Measurements from ENCODE around the gene TSHZ2.
A peak's percentile ranks its signal among the peaks of the same experiment; 100 is the strongest.

The TSHZ2 gene

DNA sequence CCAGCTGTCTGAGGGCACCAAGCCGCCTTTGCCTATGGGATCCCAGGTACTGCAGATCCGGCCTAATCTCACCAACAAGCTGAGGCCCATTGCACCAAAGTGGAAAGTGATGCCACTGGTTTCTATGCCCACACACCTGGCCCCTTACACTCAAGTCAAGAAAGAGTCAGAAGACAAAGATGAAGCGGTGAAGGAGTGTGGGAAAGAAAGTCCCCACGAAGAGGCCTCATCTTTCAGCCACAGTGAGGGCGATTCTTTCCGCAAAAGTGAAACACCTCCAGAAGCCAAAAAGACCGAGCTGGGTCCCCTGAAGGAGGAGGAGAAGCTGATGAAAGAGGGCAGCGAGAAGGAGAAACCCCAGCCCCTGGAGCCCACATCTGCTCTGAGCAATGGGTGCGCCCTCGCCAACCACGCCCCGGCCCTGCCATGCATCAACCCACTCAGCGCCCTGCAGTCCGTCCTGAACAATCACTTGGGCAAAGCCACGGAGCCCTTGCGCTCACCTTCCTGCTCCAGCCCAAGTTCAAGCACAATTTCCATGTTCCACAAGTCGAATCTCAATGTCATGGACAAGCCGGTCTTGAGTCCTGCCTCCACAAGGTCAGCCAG lies 283.0 kb downstream of the TSHZ2 start:
- DNase-seq, result no peak

DNA sequence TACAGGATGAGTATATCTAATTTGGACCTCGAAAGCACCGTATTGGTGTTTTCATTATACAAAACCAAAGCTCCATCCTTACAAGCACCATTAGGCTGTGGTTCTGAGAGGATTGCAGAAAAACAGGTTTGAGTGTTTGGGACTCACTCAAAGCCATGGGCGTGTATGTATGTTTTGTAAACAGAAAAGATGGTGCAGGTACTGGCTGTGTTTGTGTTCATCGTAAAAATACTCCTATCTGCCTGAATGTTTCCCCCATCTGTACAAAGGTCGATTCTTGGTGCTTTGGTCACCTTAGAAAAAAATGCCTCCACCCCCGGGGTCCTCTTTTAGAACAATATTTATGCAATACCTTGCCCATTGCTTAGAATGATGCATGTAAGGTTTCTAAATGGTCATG lies 286.6 kb downstream of the TSHZ2 start:
- DNase-seq, result no peak

DNA sequence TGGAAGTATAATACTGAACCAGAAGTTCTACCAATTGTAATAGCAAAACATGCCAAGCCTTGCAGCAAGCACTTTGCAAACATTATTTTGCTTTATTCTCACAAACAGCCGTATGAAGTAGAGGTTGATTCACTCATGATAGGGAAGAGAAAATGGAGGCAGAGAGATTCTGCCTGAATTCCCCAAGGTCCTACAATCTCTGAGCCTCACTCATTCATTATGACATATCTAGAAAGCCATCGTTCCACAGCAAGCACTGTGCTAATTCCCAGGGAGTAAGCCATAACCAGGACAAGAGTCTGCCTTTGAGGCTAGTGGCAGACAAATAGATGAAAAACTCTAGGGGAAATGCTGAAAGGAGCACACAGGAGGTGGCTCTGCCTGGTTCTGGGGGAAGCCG lies 288.0 kb downstream of the TSHZ2 start:
- DNase-seq, result no peak

DNA sequence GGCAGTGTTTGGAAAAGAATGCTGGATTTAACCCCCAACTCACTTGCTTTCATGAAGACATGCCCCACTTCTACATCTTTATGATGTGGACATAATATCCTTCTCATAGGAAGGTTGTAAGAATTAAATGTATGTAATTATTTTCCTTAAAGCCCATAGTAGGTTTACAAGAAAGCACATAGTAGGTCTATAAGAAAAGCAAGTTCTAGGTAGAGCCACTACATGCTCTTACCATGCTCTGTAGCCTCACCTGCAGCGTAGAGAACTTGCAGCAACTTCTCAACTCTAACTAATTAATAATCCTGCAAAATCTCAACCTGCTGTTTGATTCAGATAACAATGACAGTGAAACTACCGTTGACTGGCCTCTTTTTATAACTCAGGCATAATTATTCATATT lies 288.4 kb downstream of the TSHZ2 start:
- DNase-seq, result no peak

DNA sequence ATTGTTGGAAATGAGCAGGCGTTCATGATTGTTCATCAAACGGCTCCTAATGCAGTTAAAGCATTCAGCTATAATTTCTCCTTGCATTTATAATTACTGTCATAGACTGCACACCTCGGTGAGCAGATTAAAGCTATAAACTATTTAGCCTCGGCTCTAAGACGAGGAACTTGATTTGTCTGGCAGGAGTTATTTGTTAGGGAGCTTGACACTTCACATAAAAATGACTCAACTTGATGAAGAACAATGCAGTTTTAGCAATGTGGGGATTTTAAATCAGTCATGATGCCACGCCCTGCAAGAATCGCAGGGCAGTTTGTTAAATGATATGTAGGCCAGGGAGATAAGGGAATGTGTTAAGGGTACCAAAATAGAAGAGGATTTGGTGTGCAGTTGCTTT lies 290.2 kb downstream of the TSHZ2 start:
- no peak for DNase-seq

DNA sequence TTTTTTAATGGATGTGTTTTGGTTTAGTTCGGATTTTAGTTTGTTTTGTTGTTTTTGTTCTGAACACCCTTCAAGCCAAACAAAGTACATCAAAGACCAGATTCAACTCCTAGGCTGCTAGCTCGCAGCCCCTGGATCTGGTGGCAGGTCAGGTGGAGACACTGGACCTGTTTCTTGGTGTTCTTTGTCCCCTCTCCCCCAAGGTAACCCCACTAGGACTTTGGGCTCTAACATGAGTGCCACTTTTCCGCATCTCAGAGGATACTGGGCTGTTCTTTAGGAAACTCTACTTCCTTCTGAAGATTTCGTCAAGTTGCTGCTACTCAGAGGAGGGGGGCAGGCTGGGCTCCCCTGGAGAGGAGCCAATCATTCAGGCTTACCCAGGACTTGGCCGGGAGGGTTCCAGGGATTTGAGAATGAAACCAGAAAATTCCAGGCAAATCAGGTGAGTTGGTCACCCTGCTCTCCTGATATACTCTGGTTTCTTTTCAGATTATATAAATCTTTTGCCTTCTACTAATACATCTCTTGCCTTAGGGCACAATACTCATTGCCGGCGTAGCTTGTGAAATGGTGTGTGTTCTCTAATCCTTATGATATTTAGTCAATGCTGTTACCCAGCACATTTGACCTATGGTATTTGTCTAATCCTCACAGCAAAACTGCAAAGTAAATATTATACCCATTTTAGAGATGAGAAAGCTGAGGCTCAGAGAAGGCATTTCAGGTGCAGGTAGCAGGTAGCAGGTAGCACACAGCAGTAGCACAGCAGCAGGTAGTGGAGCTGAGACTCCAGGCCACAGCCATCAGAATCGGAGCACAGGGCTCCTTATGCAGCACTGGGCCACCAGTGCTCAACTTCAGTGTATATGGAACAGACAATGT lies 291.6 kb downstream of the TSHZ2 start:
- DNase-seq, result no peak

DNA sequence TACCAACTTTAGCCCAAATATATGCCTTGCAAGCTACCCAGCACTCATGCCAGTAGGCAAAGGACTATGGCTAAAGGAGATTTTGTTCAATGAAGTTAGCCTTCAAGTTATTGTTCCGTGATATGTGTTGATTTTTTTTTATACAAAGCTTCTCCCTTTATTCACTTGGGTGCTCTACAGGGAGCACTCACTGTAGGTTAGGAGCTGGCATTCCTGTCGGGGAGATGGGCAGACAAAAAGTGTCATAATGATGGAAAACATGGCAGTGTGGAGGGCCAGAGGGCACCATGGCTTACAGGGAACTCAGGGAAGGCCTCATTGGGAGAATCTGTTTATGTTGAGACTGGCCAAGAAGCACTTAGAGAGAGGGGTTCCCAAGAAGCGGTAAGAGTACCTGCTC lies 292.4 kb downstream of the TSHZ2 start:
- no peak for DNase-seq

DNA sequence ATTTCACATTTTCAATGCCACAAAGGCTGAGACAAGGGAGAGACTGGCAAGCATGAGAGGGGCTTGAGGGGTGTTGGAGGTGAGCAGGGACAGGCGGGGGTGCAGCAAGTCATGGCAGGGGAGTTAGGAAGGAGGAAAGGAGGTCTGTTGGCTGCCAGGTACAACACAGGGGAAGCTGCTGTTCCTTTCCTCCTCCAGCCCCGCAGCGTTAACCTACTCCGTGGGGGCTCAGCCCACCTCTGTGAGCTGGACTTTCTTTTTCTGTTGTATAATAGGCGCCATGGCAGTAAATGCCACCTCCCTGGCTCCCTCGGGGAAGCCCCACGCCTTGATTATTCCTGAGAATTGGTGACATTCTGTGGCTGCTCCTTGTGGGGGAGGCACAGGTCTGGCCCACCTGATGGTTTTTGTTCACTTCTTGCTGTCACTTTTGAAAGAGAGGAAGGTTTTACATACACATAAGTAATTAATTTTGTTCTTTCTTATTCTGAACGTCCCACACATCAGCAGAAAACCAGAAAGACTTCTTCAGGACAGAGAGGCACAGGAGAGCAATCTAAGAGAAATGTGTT lies 293.2 kb downstream of the TSHZ2 start:
- DNase-seq, result no peak

DNA sequence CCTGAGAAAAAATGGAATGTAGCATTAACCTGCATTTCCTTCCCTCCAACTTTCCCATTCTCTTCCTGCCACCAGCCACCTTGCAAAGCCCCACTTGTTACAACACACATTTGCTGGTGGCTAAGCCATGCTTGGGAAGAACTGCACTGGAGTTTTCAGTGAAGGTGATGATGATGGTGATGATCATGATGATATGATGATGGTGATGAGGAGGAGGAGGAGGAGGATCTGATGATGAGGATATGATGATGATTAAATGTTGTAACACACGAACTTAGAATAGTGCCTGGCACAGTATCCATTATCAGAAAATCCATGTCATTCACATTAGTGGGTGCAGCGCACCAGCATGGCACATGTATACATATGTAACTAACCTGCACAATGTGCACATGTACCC lies 297.2 kb downstream of the TSHZ2 start:
- DNase-seq, result no peak

DNA sequence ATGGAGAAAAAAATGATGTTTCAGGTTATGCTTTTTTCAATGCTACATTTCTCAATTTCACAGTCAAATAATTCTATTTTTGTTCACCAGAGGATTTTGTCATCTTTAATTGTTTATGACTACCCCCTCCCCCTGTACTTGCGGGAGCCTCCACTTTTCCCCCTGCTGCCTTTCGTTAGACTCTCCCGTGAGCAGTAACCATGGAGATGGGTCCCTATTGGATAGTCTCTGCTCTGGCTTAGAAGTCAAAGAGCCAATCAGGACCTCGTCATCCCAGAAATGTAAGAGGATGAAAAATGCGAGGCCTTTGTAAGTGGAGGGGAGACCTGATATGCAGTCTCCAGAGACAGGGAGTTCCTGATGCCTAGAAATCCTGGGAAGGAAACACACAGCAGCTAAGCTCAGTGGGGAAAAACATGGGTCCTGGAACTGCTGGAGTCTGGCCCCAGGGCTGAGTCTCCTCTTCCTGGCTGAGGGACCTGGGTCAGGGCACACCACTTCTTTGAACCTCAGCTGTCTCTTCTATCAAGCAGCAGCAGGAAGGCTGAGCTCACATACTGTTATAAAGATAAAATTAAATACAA lies 298.7 kb downstream of the TSHZ2 start:
- DNase-seq, result peak; percentile 4

DNA sequence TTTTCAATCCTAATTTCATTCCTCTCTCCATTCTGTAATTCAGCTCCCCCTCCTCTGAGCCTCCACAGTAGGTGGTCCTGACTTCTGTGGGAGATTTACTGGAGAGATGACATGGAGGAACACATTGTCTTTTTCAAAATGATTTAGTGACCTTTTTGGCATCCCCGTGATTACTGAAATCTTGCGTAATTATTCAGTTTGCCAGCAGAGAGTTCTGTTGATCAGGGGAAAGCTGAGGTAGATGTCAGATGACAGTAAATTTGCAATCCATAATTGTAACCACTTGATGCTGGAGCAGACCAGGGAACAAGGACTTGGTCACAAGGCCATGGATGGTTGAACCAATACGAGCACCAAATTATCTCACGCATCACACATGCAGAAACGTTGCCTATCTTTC lies 302.2 kb downstream of the TSHZ2 start:
- DNase-seq, result no peak

DNA sequence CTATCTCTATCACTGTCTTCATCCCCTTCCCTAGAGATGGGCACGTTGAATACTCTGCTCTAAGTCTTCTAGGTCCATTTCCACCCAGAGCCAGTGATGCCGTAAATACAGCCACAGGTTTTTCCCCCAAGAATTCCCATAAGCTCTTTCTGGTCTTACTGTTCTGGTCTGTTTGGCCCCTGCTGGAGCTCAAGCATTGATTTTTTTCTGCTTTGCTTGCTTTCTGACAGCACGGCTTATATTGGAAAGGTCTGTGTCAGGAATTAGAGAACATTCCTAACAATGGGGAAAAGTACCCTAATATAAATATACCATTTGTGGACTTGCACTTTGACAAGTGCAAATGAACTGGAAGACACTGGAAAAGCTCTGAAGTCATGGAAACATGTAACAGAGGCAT lies 302.6 kb downstream of the TSHZ2 start:
- no peak for DNase-seq

DNA sequence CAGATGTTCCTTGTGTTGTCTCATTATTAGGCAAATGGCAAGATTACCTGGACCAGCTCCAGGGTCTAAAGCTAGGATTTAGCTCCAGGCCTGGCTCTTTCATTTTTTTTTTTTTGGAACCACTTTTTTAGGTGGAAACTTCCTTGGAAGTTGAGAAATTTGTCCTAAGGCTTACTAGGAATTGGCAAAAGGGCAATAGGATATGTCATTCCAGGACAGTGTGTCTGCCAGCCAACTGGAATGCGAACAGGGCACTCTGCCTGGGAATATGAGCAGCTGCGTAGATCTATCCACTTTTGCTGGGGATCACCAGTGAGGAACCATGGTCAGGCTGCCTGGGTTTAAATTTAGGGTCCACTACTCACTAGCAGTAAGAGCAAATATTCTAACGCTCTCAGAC lies 304.0 kb downstream of the TSHZ2 start:
- DNase-seq, result no peak

DNA sequence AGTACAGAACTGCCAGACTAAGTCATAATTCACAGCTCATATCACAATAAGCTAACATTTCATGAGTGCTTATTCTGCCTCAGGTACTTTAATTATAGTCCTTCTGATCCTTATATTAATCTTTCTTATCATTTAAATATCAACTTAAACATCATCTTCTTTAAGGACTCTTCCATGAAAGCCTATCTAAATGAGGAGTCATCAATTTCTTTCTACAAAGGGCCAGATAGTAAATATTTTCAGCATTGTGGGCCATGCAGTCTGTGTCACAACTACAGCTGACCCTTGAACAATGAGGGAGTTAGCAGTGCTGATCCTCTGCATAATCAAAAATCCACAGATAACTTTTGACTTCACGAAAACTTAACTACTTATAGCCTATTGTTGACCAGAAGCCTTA lies 306.4 kb downstream of the TSHZ2 start:
- no peak for DNase-seq

DNA sequence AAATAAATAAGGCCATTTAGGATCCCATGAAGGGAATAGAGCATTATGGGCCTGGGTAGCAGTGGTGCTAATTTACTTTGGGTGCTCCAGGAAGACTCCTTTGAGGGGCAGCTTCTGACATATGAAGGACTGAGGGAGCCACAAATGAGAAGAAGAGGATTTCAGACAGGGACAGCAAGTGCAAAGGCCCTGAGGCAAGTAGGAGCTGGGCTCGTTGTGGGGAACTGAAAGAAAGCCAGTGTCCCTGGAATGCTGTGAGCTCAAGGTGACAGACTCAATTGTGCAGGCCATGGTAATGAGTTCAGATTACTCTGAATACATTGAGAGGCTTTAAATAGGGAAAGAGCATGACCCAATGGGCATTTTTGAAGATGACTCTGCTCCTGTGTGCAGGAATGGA lies 307.6 kb downstream of the TSHZ2 start:
- DNase-seq, result no peak

DNA sequence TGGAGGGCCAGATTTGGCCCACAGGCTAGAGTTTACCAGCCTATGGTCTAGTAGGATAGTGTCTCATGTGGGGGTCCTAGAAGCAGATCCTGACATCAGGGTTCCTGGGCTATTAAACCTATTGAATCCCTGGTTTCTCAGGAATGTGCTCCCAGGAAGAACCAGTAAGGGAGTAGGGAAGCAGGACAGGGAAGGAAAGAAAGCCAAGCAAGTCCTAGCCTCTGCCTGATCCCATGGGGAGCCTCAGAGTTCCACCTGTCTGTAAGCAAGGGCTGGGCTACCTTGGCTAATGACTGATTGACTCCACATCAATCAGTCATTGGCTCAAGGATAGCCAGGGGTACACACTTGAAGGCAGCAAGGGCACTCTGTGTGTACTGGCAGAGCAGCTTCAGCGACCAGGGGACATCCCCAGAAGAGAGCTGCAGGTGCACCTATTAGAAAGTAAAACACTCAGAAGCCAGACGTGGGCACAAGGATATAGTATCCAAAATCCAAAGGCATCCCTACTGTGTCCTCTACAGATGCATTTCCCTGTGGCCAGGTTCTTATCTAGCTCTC lies 309.5 kb downstream of the TSHZ2 start:
- DNase-seq, result no peak

DNA sequence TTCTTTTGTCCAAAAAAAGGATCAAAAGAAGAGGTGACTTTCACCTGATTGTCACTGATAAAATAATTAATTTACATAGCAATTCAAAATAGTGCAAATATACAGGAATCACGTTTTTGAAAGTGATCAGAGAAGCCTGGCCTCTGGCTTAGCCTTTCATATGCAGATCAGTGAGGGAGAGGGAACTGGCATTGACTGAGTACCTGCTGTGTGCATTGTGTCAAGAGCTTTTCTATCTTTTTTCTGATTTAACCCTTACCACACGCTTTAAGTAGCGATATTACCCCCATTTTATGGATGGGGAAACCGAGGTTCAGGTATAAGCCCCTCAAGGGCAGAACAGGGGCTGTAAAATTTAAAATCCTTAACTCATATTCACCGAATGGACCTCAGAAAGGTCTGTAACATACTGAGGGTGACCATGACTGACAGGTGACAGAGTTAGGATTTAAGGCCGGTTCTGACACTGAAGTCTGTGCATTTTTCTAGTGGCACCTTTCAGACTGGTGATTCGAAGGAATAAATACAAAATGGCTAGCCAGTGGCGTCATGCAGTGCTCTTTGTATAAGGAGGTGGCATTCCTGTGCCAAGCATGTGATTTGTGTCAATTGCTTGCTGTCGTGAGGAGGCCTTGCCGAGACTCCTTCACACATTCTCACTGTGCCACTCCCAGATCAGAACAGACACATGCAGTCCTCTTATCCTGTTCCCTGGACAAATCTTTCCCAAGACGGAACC lies 310.2 kb downstream of the TSHZ2 start:
- no peak for DNase-seq

DNA sequence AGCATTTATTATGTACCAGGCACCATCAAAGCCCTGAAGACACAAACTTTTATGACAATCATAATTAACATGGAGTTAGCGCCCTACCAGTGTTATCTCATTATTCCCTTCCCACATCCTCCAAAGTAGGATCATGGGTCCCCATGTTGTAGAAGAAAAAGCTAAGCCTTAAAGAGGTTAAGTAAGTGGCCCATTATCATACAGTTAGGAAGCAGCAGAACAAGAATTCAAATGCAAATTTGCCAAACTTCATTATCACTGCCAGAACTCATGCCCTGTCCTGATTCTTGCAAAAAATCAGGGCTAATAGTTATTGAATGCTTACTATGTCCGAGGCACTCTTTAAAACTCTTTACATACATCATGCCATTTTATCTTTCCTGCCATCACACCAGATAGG lies 310.9 kb downstream of the TSHZ2 start:
- DNase-seq, result no peak

DNA sequence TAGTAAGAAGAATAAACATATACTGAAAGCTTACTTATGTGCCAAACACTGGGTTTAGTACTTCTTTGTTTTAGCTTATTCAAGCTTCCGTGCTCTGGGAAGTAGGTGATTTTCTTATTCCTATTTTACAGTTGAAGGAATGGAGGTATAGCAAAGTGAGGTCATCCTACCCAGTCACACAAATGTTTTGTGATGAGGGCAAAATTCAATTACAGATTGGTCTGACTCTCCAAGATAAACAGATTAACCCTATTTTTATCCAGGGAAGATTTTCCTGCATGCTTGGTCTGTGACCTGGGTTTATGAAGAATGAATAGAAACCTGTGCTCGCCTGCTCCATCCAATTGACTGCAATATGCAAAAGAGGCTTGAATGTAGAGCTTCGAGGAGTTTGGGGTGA lies 311.4 kb downstream of the TSHZ2 start:
- DNase-seq, result no peak

DNA sequence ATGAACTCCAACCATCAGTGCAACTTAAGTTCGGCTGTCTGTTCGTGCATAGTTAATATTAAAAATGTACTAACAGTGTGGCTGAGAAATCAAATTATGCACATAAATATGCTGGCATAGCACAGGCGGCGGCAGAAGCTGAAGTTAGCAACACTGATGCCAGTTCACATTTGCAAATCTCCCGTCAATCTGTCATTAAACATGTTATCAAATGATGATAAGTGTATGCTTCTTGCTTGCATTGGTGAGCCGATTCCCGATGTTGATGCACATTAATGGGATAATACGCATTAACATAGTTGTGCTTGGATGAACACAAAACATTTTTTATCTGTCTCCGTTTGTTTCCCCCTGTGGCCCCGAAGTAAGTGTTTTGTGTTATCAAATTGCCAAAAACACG lies 312.1 kb downstream of the TSHZ2 start:
- no peak for DNase-seq

DNA sequence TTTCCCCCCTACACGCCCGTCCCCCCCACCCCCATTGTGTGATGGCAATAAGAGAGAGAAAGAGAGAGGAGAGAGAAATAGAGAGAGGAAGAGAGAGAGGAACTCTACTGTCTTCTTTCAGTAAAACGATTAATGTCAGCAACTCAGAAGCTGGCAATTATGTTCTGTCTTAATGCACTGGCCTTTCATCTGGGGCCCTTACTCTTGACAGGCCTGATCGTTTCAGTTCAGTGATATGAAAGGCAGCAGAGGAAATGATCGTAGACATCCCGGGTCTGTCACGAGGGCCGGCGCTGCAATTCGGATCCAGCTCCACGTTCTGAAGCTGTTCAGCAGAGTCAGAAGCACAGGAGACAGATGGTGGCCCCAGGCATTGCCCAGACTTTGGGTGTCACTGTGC lies 312.5 kb downstream of the TSHZ2 start:
- no peak for DNase-seq

DNA sequence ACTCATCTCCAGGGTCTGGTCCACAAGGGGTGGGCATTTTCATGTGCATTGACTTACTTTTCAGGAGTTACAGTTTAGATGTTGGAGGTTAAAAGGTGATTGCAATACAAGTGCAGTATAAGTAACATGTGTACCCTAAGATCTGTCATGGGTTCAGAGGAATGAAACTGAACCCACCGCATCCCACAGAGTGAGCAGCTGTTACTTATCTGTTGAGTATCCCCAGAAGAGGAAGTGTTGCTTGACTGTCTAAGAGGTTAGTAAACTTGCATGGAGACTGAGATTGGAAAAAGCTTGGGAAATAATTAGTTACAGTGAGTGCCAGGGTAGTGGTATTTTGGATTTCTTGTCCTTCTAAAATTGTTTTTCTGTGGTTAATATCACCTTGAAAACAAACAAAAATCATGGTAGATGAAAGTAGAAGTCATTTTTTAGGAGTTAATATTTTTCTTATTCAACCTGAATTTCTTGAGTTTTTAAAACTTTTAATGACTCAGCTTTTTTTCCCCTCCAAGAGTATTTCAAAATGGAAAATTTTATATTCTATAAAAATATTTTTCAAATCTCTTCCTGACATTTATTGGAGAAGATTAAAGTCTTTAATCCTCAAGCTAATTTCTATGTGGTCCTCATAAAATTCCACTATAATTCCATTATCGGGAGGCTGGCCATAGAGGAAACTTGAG lies 315.3 kb downstream of the TSHZ2 start:
- DNase-seq, result no peak

Measured in fibroblast of skin of scalp (primary cell).